GM12878 (cell line): ENCODE data around the gene PDZD8. TPM values are rescaled to one million over a fixed set of nuclear protein-coding genes. Genes with fewer than 3 reads are reported as not detected.

Source experiments
- ATAC-seq: fragments of 200-7000 bp; cut with Tn5 transposase; 3 replicates; pipeline ENCODE4 v1.9.1; 2020; ENCODE audit warnings: mild to moderate bottlenecking, moderate library complexity
- BruUV-seq: library from RNA; stranded (reverse); fragments of 400-500 nt; replicated peaks from 2 replicates; lab custom pipeline; 2021; lab: Mats Ljungman, UMichigan
- CTCF ChIA-PET: fragments of 300-600 bp; sonication (Branson Sonifier 250); formaldehyde crosslinking; extraction: SDS; loops from one replicate; lab custom pipeline; 2021; ENCODE audit warnings: inconsistent platforms; lab: Yijun Ruan, JAX
- POLR2A ChIA-PET: fragments of 350-600 bp; formaldehyde crosslinking; extraction: SDS; loops from one replicate; lab custom pipeline; 2021; ENCODE audit warnings: inconsistent platforms; lab: Charles Lee
- RAD21 ChIA-PET: fragments of 300-600 bp; sonication (Branson Sonifier 250); formaldehyde crosslinking; loops from one replicate; lab custom pipeline; 2023; ENCODE audit warnings: antibody characterized with exemption; ENCODE audit not compliant: unreplicated experiment; lab: Charles Lee
- SMC1A ChIA-PET: fragments of 300-600 bp; sonication (Branson Sonifier 250); formaldehyde crosslinking; loops from one replicate; lab custom pipeline; 2023; ENCODE audit not compliant: unreplicated experiment, uncharacterized antibody; lab: Charles Lee
- DNase-seq: peaks from one replicate; pipeline ENCODE4 v3.0.0-alpha.2; 2011; ENCODE audit warnings: low read depth, low spot score
- FAIRE-seq: peaks from 3 replicates; lab custom pipeline; 2011; peaks lifted over from hg19 to GRCh38; lab: Jason Lieb, UNC
- H2AFZ ChIP-seq: 2 replicates; pipeline ENCODE4 v1.6.0; 2011; ENCODE audit warnings: low read depth, low read length, control low read depth; ENCODE audit not compliant: control insufficient read depth
- H3K27ac ChIP-seq: 2 replicates; pipeline ENCODE4 v1.5.1; 2011; ENCODE audit warnings: control low read depth; ENCODE audit not compliant: control insufficient read depth, insufficient read depth
- H3K27me3 ChIP-seq, 2 experiments: replicated peaks in 1 of 2; 2 replicates each; pipeline versions ENCODE4 v1.6.0 to v1.6.1; 2011; ENCODE audit warnings: low read length in 1 of 2; ENCODE audit not compliant: control insufficient read depth in 2 of 2, insufficient read depth in 2 of 2
- H3K36me3 ChIP-seq, 2 experiments: 2 replicates each; pipeline ENCODE4 v1.5.1; 2011; ENCODE audit warnings: low read length in 1 of 2; ENCODE audit not compliant: control insufficient read depth in 2 of 2, insufficient read depth in 2 of 2
- H3K4me1 ChIP-seq: 2 replicates; pipeline ENCODE4 v1.6.1; 2011; ENCODE audit warnings: mild to moderate bottlenecking, low read length, moderate library complexity, mixed read lengths; ENCODE audit not compliant: control insufficient read depth, insufficient read depth
- H3K4me2 ChIP-seq: 2 replicates; pipeline ENCODE4 v1.6.0; 2011; ENCODE audit warnings: control low read depth; ENCODE audit not compliant: control insufficient read depth, insufficient read depth
- H3K4me3 ChIP-seq: fragments of 200-600 bp; sonication (generic); 2 replicates; pipeline ENCODE4 v1.5.1; 2016
- H3K79me2 ChIP-seq: 2 replicates; pipeline ENCODE4 v1.6.0; 2011; ENCODE audit warnings: low read length; ENCODE audit not compliant: control insufficient read depth, insufficient read depth
- H3K9ac ChIP-seq: 2 replicates; pipeline ENCODE4 v1.8.0; 2011; ENCODE audit warnings: low read length, control low read depth, mixed read lengths; ENCODE audit not compliant: control insufficient read depth, insufficient read depth
- H3K9me3 ChIP-seq: replicated peaks from 3 replicates; pipeline ENCODE4 v1.5.1; 2011; ENCODE audit warnings: mild to moderate bottlenecking, low read length; ENCODE audit not compliant: control insufficient read depth, insufficient read depth
- H4K20me1 ChIP-seq: 2 replicates; pipeline ENCODE4 v1.6.0; 2011; ENCODE audit not compliant: control insufficient read depth, insufficient read depth
- BCL11A ChIP-seq: IDR thresholded peaks from 2 replicates; pipeline ENCODE4 v1.6.1; 2011; ENCODE audit warnings: low read depth, low read length
- CEBPB ChIP-seq, 2 experiments: fragments of 150-350 bp in 1 of 2; IDR thresholded peaks; 2 replicates each; pipeline ENCODE4 v1.6.1; 2012 to 2014; ENCODE audit warnings: low read depth in 2 of 2, low read length in 2 of 2, borderline replicate concordance in 1 of 2, inconsistent platforms in 1 of 2
- CUX1 ChIP-seq: IDR thresholded peaks from 2 replicates; pipeline ENCODE4 v1.6.1; 2012; ENCODE audit warnings: improper control_type of control experiment, low read depth, low read length; ENCODE audit not compliant: insufficient replicate concordance
- EGR1 ChIP-seq, 2 experiments: IDR thresholded peaks; 1 replicate in 1 of 2; 2 replicates in 1 of 2; pipeline ENCODE4 v1.6.1; 2011 to 2012; ENCODE audit warnings: low read depth in 2 of 2, low read length in 2 of 2, borderline replicate concordance in 1 of 2, mild to moderate bottlenecking in 1 of 2, moderate library complexity in 1 of 2
- ETV6 ChIP-seq, 2 experiments: fragments of 450-650 bp in 1 of 2; IDR thresholded peaks in 1 of 2; conservative IDR thresholded peaks in 1 of 2; 2 replicates each; pipeline ENCODE4 v1.6.1; 2014; ENCODE audit warnings: antibody characterized with exemption in 1 of 2, borderline replicate concordance in 1 of 2, low read depth in 1 of 2, mild to moderate bottlenecking in 1 of 2, moderate library complexity in 1 of 2
- KDM1A ChIP-seq: fragments of 200-600 bp; sonication (generic); IDR thresholded peaks from 2 replicates; pipeline ENCODE4 v1.6.1; 2016; ENCODE audit warnings: borderline replicate concordance
- MTA2 ChIP-seq: fragments of 450-650 bp; IDR thresholded peaks from 2 replicates; pipeline ENCODE4 v1.6.1; 2016; ENCODE audit warnings: low read depth, mild to moderate bottlenecking, moderate library complexity
- NBN ChIP-seq: fragments of 450-650 bp; IDR thresholded peaks from 2 replicates; pipeline ENCODE4 v1.6.1; 2016
- PKNOX1 ChIP-seq: fragments of 450-650 bp; IDR thresholded peaks from 2 replicates; pipeline ENCODE4 v1.6.1; 2016; ENCODE audit warnings: mild to moderate bottlenecking
- PML ChIP-seq: IDR thresholded peaks from 2 replicates; pipeline ENCODE4 v1.6.1; 2012; ENCODE audit warnings: low read length, inconsistent platforms
- RAD21 ChIP-seq: IDR thresholded peaks from 2 replicates; pipeline ENCODE4 v1.6.1; 2011; ENCODE audit warnings: mild to moderate bottlenecking, low read depth, low read length, moderate library complexity; ENCODE audit not compliant: insufficient read depth
- STAT3 ChIP-seq: IDR thresholded peaks from 2 replicates; pipeline ENCODE4 v1.6.1; 2011; ENCODE audit warnings: low read depth, low read length, improper control_type of control experiment
- WGBS: methylation state at CpG from one replicate; pipeline ENCODE4 v1.1.6; 2016; ENCODE audit warnings: low lambda C conversion rate; ENCODE audit not compliant: insufficient replicate concordance, insufficient coverage; ENCODE audit errors: missing lambda C conversion rate; 5-methylcytosine and 5-hydroxymethylcytosine counted together
- in situ Hi-C: fragments of 300-500 bp; cut with MboI; formaldehyde crosslinking; loops from 9 replicates; pipeline ENCODE4 v1.14.3; 2018; ENCODE audit warnings: mixed read lengths
- intact Hi-C: fragments of 100-400 bp; cut with micrococcal nuclease; formaldehyde crosslinking; loops from one replicate; pipeline ENCODE4 v1.14.2; 2022; ENCODE audit not compliant: unreplicated experiment
- polyA plus RNA-seq, 11 experiments: library from polyadenylated mRNA; depleted of rRNA in 4 of 11; unstranded in 6 of 11; stranded (reverse) in 5 of 11; fragments of >200 nt; fragmentation: Nextera tagmentation in 4 of 11; fragmentation: Illumina TruSeq in 1 of 11; extraction: Ambion mirVana in 4 of 11; extraction: Trizol in 1 of 11; gene quantifications; 1 replicate in 1 of 11; 2 replicates in 10 of 11; pipeline versions ENCODE4 v1.2.1 to v1.2.3, GENCODE V29; 2011 to 2016; ENCODE audit warnings: inconsistent platforms in 2 of 11, missing spikeins in 2 of 11, low read depth in 1 of 11
- total RNA-seq, 4 experiments: library from RNA; depleted of rRNA in 3 of 4; stranded (reverse); fragments of >200 nt in 3 of 4; fragmentation: Illumina TruSeq in 1 of 4; extraction: Trizol in 1 of 4; gene quantifications; 2 replicates each; pipeline versions ENCODE4 v1.2.1 to v1.2.3, GENCODE V29; 2013 to 2021

PDZD8 gene
- total and polyA plus RNA-seq, 10 of the 15 experiments (the other 5 are each of a cell fraction or from before 2014, with no cell fraction given): 2.0 to 21.2 (median 6.7) TPM

GRCh38 chr10:117400329-117400728 lies 25.1 kb upstream of the PDZD8 start:
- H2AFZ ChIP-seq: no peak overlapping the region
- no peak for TF ChIP-seq BCL11A
- TF ChIP-seq KDM1A: no peak
- no peak for TF ChIP-seq ETV6 (conservative IDR thresholded peaks at IDR 0.05 in 1 of 2, IDR thresholded peaks at IDR 0.05 in 1 of 2; ENCODE audit: borderline replicate concordance in 1 of 2, low read depth in 1 of 2)
- TF ChIP-seq PML: no peak
- TF ChIP-seq CEBPB (IDR thresholded peaks at IDR 0.05; ENCODE audit: borderline replicate concordance in 1 of 2, low read depth in 2 of 2, low read length in 2 of 2): no peak
- TF ChIP-seq PKNOX1: no peak
- no peak for TF ChIP-seq NBN
- TF ChIP-seq STAT3: no peak
- no peak for TF ChIP-seq MTA2
- TF ChIP-seq RAD21: no peak
- TF ChIP-seq CUX1: no peak
- TF ChIP-seq EGR1 (IDR thresholded peaks at IDR 0.05; ENCODE audit: borderline replicate concordance in 1 of 2, low read depth in 2 of 2, low read length in 2 of 2): no peak
- ChIA-PET CTCF (no interaction called here), POLR2A (no interaction called here), RAD21 (interaction anchor here (1.2 kb wide), 1 partner anchor 26 kb away, joined by 3 read pairs; no protein-coding TSS in a partner anchor), SMC1A (interaction anchor here (0.6 to 1.9 kb wide), 6 partner anchors 9 to 32 kb away, joined by 3 to 5 read pairs (median 4); no protein-coding TSS in a partner anchor)
- ATAC-seq (no peak), FAIRE-seq (no peak), DNase-seq (no peak)
- in situ Hi-C loops (no loop called here), intact Hi-C loops (no loop called here)
- H3K9ac ChIP-seq: no peak overlapping the region
- H4K20me1 ChIP-seq: no peaks in the 10 kb centered on the region
- no peaks in the 10 kb centered on the region for H3K4me1 ChIP-seq
- H3K9me3 ChIP-seq: no peaks in the 10 kb centered on the region
- no TSS peak for BruUV-seq
- H3K4me3 ChIP-seq: no peak overlapping the region
- H3K79me2 ChIP-seq: no peaks in the 10 kb centered on the region
- no peak overlapping the region for H3K27ac ChIP-seq
- no peaks in the 10 kb centered on the region for H3K27me3 ChIP-seq
- H3K4me2 ChIP-seq: no peak overlapping the region
- WGBS: 1% methylated on average over 3 of the region's 3 CpGs
- H3K36me3 ChIP-seq: no peaks in the 10 kb centered on the region
